ENCODE data around the gene PODXL.

DNA sequence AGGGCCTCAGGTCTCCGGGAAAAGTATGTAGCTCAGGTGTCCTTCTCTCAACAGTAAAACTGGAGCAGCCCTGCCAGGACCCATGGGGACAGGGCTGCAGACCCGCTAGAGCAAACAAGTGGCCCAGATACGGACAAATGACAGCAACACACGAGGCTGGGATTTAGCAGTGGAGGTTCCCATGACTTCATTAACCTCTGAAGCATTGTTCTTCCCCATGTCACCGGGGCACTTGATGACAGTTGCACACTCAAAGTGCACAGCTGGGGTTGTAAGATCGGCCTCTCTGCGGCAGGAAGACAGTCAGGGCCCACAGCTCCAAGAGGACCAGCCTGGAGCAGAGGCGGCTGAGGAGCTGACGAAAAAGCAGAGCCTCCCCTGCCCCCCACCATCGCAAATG, 12.5 kb upstream of the PODXL start:
- TF ChIP-seq POLR2AphosphoS5 (IDR thresholded peaks at IDR 0.05; ENCODE audit: low read depth, low read length) (no peak), TAF1 (IDR thresholded peaks at IDR 0.05; ENCODE audit: borderline replicate concordance, insufficient read depth, low read length) (no peak)
